GM21717 (cell line): ENCODE measurements around the gene SMS.
A peak's percentile ranks its signal among the peaks of the same experiment; 100 is the strongest.

Source experiments
- ATAC-seq: cut with Tn5 transposase; IDR thresholded peaks from one replicate; pipeline ENCODE4 v1.9.1; 2021; ENCODE audit warnings: mild to moderate bottlenecking, moderate library complexity; ENCODE audit not compliant: unreplicated experiment

SMS gene

DNA sequence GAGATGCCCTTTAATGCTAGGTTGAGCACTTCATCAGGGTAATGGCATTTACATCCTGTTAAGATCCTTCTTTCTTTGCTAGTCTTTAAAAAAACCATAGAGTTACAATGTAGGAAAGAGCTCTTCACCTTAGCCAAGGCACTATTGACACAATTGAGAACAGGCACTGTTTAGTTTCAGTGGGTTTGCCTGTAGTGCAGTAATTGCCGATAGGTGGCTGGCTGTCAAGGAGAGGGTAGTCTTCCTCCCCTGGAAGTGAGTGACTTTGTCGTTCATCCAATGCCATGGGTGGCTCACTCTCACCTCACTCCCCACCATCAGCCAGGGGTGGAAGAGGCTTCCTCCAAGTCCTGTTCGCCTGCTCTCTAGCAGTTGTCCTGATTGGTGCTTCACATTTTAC is 34.7 kb downstream of the SMS start:
- ATAC-seq = no peak

DNA sequence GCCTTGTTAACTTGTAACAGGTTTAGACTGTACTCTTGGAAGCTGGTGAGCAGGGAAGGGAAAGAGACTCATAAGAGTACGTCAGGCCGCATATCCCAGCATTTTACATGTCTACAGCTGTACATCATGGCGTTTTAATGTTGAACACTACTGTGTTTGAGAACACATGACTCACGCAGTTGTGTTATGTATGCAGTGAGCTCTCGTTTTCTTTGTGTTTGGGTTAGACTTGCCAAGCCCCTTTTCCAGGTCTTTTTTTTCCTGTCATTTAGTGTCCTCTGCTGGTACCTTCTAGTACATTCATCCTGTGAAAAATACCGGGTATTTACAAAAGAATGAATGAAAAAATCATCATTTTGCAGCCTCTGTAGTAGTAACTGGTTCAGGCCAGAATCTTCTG is 35.3 kb downstream of the SMS start:
- ATAC-seq = no peak

DNA sequence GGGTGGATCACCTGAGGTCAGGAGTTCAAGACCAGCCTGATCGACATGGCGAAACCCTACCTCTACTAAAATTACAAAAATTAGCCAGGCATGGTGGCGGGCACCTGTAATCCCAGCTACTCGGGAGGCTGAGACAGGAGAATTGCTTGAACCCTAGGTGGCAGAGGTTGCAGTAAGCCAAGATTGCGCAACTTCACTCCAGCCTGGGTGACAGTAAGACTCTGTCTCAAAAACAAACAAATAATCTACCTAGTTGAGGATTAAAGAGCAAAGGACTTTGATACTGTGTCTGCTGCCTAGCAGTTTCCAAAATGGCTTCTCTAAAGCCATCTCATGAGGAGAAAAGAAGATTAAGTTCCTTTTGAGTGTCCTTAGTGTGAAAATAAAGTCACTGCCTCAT is 37.8 kb downstream of the SMS start:
- no peak for ATAC-seq

DNA sequence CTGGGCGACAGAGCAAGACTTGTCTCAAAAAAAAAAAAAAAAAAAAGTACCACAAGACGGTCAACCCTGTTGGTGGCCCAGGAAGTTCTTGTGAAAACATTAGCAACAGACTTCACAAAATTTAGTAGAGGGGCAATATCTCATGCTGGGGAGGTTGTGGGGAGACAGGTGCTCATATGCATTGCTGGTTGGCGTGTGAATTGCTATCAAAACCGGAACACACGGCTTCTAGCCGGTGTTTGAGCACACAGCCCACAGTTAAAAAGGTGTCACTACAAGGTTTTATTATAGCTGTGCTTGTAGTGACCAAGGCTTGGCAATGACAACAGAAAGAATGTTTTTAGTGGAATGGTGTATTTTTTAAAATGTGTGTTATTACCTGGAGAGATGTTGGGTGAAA is 41.8 kb downstream of the SMS start:
- ATAC-seq = no peak

DNA sequence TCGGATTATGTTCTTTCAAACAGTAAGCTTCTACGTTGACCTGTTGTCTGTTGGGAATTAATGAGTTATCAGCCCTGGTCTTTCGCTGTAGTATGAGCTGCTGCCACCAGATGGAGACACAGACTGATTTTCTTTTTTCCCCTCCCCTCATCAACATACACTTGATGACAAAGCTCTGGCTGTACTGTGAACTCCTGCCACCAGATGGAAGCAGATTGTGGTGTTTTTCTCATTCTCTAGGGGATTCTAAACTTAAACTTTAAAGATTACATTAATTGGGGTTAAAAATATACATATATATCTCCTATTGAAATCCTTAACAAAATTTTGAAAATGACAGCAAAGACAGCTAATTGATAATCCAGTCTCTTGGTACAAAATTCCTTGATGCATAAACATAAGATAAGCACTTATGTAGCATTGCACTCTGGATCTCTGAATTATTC is 44.8 kb downstream of the SMS start:
- ATAC-seq = peak; percentile 88

DNA sequence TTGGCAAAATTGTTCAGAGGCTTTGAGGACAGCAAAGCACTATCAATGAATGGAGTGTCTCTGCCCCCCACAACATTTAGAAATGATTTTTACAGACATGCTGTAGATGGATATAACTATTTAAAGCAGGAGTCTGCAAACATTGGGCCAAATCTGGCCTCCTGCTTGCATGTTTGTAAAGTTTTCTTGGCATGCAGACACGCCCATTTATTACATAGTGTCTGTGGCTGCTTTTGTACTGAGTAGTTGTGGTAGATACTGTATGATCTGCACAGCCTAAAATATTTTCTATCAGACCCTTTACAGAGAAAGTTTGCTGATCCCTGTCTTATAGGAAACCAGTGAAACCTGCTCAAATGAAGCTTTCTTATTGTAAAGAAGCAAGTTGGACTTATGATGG is 46.1 kb downstream of the SMS start:
- ATAC-seq = no peak

DNA sequence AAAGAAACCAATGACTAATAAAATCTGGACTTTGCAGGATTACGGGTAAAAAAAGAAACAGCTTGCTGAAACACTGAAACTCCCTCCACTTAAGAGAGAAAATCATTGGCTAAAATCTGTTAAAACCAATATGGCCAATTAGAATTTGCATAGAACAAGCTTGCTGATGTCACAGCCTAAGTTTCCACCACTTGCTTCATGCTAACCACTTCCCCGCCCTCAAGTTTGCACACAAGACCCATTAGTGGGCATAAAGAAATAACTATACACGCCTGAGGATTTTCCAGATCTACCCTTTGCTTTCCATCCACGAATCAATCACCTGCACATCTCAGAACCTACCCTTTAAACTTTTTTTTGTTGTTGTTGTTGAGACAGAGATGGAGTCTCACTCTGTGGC is 48.9 kb downstream of the SMS start:
- ATAC-seq = peak; percentile 43

DNA sequence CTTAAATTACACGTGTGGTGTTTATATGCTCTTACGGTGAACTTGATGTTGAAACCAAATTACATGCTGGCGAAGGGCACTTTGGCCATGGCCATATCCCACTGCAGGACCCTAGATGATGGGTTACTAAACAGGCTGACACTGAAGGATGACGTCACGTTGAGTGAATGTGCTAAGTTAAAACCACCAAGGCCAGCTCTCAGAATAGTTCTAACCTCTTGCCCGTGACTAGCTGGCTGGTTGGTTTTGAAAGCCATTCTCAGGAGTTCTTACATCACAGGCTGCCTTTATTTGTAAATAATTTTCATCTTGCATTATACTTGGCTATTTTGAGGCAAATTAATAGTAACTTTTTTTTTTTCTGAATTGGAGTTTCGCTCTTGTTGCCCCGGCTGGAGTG is 50.3 kb downstream of the SMS start:
- no peak for ATAC-seq

DNA sequence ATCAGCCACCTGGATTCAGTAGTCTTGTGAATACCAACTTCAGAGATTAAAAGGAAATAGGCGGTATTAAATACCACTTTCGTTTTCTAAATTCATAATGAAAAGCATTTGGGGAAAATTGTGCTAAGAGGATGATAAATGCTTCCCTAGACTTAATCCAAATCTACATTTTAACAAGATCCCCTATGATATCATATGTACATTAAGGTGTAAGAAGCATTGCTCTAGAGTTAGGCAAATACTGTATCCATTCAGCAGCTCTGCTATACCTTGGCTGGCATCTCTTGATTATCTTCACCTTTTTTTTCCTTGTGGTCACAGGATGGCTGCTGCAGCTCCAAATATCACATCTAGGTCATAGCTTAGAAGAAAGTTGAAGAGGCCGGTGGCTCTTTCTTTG is 51.0 kb downstream of the SMS start:
- no peak for ATAC-seq

DNA sequence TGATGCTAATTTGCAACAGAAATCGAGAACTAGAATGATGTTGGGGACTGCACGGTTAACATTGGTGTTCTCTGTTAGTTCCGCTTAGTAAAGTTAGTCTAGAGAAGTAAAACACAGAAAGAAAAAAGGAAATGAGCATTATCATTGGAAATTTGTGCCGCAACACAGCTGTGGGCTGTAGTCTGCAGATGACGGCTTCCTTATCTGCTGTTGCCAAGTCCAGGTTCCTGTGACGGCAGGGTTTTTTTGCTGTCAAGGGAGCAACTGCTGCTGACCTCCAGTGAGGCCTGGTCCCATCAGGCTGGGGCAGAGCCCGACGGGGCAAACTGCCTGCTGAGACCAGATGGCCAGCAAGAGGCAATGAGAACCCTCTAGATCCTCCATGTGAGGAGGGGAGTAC is 52.8 kb downstream of the SMS start:
- ATAC-seq = peak; percentile 83

DNA sequence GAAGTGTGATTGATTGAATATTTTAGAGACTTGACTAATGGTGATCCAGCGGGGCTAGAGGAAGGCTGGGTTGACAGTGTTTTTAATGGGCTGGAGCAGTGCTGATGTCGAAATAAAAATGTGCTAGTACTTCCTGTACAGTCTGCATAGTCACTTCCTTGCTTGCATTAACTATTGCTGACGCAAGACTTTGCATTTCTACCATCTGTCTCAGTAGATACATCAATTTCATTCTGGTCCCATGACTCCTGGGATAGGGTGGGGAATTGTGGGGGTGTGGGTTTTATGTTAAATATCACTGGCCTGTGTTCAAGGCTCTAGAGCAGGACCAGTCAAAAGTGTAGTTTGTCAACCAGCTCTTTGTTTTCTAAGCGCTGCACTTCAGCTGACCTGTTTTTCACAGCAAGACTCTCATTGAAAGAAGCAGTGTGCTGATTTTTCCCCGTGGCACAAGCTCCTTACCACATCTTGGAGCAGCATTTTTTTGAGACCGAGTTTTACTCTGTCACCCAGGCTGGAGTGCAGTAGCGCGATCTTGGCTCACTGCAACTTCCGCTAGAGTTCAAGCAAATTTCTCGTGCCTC is 56.5 kb downstream of the SMS start:
- ATAC-seq = no peak

DNA sequence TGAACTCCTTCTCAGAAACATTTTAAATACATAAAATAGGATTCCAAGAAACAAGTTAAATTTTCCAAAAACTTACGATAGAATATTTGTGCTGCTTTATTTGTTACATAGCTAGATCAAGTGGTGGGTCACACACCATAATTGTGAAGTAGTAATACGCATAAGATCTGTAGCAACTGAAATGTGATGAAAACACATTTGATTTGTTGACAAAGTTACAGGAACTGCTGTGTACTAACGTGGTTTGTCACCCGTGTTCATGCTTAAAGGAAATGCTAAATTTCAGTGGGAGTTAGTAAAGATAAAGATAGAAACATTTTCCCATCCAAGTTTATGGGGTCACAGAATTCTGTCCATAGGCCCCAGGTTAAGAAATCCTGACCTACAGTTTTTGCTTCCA is 57.5 kb downstream of the SMS start:
- no peak for ATAC-seq

DNA sequence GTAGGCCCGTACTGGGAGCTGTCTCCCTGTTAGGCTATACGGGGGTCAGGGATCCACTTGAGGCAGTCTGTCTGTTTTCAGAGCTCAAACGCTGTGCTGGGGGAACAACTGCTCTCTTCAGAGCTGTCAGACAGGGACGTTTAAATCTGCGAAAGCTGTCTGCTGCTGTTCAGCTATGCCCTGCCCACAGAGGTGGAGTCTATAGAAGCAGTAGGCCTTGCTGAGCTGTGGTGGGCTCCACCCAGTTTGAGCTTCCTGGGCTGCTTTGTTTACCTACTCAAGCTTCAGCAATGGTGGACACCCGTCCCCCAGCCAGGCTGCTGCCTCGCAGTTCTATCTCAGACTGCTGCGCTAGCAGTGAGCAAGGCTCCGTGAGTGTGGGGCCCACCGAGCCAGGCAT is 64.4 kb downstream of the SMS start:
- ATAC-seq = no peak

DNA sequence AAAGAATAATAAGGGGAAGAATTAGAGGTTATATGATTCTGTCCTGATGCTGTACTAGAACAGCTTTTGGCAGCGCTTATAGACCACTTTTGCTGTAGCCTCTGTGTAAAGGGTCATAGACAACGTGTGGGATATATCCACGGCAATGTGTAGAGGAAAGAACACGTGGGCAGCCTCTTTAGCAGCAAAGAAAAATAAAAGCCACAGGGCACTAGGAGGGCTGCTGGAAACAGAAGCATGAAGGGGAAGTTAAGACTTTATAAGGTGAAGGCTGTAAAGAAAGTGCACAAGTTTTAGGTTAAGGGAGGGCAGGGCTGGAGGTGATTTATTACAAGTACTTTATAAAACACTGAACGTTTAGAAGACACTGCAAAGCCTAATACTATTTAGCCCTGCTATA is 71.5 kb downstream of the SMS start:
- ATAC-seq = no peak

DNA sequence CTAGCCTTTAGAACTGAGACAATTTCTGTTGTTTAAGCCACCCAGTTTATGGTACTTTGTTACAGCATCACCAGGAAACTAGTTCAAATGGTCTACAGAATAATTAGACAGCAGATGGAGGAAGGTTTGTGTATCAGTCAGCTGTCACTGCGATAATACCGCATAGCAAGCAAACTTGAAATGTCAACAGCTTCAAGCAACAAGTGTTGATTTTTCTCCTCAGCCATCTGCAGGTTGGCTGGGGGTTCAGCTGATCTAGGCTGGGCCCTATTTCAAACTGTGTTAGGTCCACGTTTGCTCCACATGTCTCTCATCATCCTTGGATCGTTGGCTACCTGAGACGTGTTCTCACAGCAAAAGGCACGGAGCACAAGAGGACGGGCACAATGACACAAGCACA is 72.4 kb downstream of the SMS start:
- no peak for ATAC-seq

DNA sequence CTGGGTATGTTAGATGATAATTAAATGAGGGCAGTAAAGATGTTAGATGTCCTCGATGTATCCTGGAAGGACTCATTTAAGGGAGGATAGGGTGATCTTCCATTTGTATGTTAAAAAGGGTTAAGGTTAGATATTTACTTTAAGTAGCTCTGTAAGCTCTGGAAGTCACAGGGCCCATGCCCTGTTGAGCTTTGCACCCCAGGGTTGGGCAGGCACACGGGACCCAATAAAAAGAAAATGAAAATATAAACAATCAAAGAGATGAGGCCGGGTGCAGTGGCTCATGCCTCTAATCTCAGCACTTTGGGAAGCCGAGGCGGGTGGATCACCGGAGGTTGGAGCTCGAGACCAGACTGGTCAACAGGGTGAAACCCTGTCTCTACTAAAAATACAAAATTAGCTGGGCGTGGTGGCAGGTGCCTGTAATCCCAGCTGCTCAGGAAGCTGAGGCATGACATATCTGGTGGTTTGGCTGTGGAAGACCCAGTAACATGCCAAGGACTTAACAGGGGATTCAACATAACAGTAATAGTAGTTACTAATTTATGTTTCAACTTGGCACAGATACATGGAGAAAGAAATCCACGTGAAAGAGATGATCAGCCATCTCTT is 74.7 kb downstream of the SMS start:
- no peak for ATAC-seq

DNA sequence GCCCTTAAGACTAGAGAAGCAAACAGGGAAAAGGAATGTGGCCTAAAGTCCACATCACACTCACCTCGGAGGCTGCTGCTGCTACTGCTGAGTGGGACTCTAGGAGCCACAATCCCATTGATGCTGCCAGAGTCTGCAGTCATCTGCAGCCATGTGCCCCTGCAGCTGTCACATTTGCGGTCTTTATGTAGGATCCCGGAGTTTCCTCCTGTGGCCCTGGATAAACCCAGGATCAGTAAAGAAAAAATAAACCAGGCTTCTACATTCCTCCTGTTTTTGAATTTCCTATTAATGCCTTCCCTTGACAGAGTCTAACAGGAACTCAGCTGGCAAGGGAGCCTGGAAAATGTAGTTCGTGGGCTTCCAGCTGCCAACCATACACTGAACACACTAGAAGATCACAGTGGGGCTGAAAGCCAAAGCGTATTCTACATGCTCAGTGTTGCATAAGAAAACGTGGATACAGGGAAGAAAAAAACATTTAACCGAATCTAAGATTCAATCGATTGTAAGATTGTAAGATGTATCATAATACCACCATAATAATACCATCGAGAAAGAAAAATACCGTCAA is 81.3 kb downstream of the SMS start:
- no peak for ATAC-seq

DNA sequence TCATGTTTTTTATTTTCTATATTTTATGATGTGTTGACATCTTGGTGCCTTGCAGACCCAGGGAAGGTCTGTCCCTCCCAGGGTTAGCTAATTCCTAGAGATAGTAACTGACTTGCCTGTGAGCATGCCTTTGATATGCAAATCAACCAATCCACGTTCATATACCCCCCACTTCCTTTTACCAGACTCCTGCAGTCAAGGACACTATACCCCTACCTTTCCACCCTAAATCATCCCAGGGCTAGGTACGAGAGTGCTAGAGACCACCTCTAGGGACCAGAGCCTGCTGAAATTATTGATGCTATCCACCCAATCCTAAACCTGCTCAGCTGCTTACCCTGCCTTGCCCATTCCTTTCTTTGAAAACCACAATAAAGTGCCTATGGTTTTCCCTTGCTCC is 84.1 kb downstream of the SMS start:
- no peak for ATAC-seq

DNA sequence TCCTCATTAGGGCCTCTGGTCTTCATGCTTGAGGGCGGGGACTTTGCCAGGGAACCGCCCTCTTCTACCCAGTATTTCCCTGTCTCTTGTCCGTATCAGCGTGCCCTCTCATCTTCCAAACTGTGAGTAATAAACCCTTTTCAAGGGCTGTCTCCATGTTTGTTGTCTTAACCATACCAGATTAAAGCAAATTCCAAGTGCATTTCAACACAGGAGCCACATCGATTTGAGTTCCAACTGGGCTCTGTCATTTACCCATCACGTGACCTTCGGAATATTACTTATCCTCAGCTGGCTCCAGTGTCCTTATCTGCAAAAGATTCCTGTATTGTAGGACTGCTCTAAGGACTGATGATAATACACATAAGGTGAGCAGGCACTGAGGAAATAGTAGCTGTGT is 85.2 kb downstream of the SMS start:
- ATAC-seq = no peak

DNA sequence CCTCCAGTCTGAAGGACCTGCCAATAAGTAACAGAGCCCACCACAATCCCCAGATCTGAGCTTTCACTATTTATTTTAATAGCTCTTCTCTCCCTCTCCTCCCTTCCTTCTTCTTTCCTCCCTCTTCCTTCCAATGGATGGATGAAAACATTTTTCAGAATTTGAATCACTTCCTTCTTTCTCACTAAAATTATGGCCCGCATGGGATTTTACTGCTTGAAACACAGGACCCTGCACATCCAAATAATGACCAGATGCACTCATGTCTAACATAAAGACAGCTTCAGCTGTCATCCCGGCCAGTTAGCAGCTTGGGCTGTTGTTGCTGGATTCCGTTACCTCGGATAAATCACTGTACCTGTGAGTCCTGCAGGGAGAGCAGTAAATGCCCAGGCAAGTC is 86.2 kb downstream of the SMS start:
- ATAC-seq = no peak

DNA sequence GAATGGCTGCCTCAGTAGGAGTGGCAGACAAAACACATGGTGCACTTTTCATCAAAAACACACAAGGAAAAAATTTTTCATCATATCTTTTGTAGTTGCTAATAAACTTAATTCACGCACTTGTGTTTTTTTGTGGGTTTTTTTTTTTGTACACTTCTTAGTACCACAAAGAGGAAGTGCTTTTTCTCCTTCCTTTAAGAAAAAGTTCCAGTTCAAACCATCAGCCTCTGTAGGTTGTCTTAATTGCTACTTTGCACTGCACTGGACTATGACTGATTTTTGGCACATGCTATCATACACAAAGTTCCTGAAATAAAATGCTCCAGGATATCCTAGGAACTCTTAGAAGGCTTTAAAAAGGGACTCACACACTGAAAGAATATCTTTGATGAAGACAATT is 91.6 kb downstream of the SMS start, which contains the start of gene PHEX:
Gene PHEX (plus strand): TSS at position 242 of the 400 bp plus-strand sequence. CDS start 681 bp downstream, outside the sequence.
- ATAC-seq = no peak

DNA sequence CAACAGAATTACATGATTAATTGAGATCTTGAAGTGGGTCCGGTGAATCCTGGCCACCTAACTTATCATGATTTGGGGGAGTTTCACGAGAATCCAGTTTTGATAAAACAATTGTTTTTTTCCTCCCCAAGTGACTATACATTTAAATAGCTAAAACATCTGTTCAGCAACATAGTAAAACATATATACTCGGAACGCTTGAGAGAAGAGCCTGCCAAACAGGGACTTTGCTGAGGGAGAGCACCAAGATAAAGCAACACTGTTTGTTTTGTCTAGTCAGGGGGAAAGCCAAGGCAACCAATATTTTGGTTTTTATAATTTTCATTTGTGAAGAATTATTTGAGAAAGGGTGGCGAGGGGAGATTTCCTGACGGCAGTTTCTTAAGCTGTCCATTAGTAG is 92.0 kb downstream of the SMS start:
- no peak for ATAC-seq

DNA sequence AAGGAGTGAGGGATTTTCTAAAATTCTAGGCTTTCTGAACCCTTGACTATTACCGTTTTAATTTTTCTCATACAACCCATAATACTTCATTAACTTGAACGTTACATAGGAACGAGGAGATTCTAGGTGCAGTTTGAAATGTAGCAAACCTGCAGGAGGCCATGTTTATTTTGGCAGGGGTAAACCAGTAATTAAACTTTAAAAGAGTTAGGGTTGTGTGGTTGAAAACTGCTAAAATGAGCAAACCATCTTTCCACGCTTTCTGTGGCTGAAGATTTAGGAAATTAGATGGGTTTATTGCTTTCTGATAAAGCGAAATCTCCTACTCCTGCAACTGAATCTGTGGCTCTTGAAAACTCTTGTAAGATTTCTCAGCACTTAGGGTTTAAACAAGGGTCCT is 93.3 kb downstream of the SMS start:
- ATAC-seq = no peak
